NCI-H2107 treated with DMSO at 0.1 percent for 48 hours (cell line): ENCODE measurements around the gene ZNF397.

Experiments
- DNase-seq: peaks from one replicate; lab custom pipeline; 2025; ENCODE audit not compliant: unreplicated experiment; lab: John Stamatoyannopoulos, UW

The ZNF397 gene

GRCh38 chr18:35290094-35290735, 49.4 kb downstream of the ZNF397 start, which contains the start of gene ZSCAN30:
ZSCAN30 (minus strand) TSS chr18:35290229; CDS start chr18:35264352, 25,877 bp downstream.
- peak; percentile 89 for DNase-seq

- no peak for DNase-seq
Measured at GRCh38 chr18:35291166-35291565, 50.3 kb downstream of the ZNF397 start.

GRCh38 chr18:35296060-35296459, 55.2 kb downstream of the ZNF397 start:
- no peak for DNase-seq

GRCh38 chr18:35303610-35304009, 62.8 kb downstream of the ZNF397 start:
- DNase-seq = no peak

GRCh38 chr18:35306588-35307250, 65.9 kb downstream of the ZNF397 start:
- DNase-seq = no peak
